NCI-H446 treated with DMSO at 0.1 percent for 48 hours (cell line): ENCODE measurements around the gene MAP3K9.
"Not testable (repeated sequence)": the region's sequence is repeated elsewhere in the genome, so short reads cannot be mapped to it uniquely, and the experiment has no call there.

Experiments used
- DNase-seq: peaks from one replicate; lab custom pipeline; 2025; lab: John Stamatoyannopoulos, UW

MAP3K9 gene

DNA sequence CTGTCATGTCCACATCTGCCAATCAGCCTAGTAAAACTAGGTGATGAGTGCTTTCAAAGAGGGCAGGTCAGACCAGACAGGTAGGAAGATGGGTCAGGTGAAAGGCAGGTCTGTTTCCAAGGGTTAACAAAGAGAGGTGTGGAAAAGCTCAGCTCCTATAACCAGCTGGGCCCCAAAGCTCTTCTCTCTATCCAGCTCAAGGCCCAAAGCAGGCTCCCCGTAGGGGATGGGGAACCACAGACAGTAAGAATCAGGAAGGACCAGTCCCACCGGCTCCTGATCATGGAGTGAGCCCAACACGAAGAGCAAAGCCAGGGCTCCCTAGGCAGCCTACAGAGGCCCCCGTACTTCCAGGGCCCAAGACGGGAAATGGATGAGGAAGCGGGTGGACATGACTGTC, 84.4 kb downstream of the MAP3K9 start:
- DNase-seq = no peak

GRCh38 chr14:70724110-70724509, 85.2 kb downstream of the MAP3K9 start:
- no peak for DNase-seq

- no peak for DNase-seq
Measured at GRCh38 chr14:70723276-70723675, 86.0 kb downstream of the MAP3K9 start.

GRCh38 chr14:70722418-70722817, 86.9 kb downstream of the MAP3K9 start:
- no peak for DNase-seq

GRCh38 chr14:70721542-70721941, 87.8 kb downstream of the MAP3K9 start:
- no peak for DNase-seq

- DNase-seq = no peak
Measured at GRCh38 chr14:70718383-70719118, 90.8 kb downstream of the MAP3K9 start.

DNA sequence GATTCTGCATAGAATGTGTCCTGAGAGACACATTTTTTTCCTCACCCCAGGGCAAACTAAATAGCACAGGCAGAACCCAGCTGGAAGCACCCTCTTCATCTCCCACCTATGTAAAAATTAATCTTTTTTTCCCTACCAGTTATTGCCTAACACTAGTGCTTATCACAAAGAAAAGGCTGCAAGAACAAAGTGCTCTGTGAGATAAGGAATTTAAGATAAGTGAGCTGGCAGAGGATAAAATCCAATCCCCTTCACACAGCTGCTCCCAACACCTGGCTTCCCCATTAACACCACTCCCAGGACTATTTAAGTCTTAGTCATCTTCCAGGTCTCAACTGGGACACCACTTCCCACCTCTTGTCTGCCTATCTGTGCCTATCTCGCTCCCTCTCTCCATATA, 92.4 kb downstream of the MAP3K9 start:
- no peak for DNase-seq

- no peak for DNase-seq
Measured at GRCh38 chr14:70716483-70716882, 92.8 kb downstream of the MAP3K9 start.

DNA sequence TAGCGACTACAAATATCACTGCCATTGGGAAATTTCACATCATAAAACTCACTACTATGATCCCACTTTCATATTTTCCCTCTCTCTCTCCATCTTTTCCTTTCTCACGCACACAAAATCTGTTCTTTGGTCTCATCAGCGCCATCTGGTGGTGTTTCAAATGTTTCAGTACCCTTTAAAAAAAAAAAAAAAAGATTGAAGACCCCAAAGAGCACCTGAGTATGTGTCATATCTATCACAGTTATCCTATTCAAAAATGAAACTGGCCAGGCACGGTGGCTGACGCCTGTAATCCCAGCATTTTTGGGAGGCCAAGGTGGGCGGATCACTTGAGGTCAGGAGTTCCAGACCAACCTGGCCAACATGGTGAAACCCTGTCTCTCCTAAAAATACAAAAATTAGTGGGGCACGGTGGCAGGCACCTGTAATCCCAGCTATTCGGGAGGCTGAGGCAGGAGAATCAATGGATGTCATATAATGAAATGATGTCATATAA, 95.2 kb downstream of the MAP3K9 start:
- DNase-seq = peak; percentile 45

DNA sequence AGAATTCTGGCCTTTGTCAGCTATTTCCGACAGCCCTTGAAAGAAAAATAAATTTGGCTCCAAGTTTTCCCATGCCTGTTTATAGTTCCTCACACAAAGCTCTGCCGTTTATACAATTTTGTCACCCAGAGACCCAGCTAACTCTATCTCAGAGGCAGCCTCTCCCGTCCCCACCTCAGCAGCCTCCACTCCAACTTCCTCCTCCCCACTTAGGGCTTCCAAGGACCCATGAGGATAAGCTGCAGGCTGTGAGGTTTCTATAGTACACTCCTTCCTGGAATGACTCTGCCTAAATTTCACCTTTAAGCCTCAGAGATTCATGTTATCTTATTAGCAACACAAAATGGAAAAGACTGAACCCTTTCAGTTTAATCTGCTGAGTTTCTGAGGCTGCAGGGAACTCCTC, 95.8 kb downstream of the MAP3K9 start:
- DNase-seq = no peak

- DNase-seq = no peak
Measured at GRCh38 chr14:70713096-70713495, 96.2 kb downstream of the MAP3K9 start.

- DNase-seq = no peak
Measured at GRCh38 chr14:70711451-70711850, 97.9 kb downstream of the MAP3K9 start.

DNA sequence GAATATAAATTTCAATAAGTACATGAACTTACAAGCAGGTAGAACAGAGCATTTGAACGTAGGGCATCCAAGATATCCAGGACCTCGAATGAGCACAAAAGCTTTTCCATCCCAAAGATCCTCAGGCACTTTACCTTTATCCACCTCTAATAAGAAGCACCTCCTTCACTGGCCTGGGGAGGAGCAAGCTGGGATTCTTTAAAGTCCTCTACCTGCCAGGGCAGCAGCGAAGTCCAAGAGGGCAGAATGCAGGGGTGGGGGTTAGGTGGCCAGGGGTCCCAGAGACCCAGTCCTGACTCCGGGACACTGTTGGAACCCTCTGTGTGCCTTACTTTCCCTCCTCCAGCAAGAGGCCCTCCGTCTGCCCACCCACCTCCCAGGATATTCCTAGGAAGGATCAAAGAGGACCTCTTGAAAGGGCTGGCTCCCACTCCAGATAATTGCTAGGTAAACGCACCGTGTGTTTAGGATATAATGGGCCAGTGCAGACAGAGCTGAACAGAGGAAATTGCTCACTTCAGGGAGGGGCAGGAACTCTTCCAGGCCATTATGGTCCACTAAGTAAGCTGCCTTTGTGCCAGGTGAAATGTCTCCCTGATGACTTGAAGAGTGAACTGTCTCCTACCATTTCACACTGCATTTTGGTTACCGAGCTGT, 99.5 kb downstream of the MAP3K9 start:
- no peak for DNase-seq

DNA sequence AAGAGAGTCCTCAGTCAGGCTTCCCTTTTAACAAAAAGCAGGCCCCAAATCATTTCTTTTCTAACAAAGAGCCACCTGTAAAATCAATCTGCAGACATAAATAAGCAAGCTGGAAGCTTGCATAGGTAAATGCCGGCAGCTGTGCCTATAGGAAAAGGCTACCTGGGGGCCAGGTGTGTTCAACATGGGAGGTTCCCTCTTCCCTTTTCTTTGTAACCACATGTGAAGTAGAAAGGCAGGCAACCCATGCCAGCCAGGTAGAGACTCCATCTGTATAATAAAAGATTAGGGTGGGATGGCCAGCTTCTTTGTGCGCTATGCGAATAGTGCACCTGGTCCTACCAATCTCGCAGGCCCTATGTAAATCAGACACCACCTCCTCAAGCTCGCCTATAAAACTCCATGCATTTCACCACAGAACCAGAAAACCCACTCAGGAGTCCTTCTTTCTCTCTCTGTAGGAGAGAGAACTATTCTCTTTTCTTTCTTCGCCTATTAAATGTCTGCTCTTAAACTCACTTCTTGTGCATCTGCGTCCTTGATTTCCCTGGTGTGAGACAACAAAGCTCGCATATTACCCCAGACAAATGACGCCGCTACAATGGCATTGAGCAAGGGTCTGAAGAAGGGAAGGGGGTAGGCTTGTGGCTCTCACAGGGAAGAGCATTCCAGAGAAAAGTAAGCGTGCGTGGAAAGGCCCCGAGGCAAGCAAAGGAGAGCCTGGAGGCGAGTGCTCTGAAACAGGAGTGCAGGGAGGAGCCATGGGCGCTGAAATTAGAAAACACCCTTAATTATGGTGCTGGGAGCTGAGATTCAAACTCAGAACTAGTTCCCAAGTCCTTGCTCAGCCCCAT, 100.4 kb downstream of the MAP3K9 start:
- no peak for DNase-seq

DNA sequence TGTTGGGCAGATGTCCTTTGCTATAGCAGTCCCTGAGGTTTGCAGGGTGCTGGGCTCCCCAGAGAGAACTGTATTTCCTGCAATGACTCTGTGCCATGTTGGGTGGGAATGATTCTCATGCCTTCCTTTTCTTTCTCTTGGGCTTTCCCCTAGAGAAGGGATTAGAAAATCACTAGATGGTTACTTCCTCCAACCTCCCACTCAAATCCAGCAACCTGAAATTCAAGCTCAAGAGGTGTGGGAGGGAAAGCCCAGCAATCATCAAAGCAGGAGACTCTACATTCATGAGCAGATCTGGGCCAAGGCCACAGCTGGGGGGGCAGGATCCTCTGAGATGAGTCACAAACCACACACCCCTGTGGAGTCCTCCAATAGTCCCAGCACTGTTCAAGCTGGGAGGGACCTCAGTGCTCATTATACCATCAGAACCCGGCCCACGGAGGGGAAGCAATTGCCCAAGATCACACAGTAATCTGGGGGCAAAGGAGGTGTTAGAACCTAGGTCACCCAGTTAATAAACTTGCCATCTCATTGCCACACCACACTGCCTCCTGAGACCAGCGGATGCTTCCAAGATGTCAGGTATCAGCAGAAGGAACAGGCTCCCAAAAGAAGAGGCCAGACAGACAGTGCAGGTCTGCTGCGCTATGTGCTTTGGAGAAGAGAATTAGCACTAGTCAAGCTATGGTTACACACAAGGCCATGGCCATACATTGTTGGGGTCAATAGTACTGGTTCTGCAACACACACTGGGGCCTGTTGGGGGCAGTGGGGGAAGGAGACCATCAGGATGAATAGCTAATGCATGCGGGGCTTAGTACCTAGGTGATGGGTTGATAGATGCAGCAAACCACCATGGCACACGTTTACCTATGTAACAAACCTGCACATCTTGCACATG, 101.9 kb downstream of the MAP3K9 start:
- no peak for DNase-seq

DNA sequence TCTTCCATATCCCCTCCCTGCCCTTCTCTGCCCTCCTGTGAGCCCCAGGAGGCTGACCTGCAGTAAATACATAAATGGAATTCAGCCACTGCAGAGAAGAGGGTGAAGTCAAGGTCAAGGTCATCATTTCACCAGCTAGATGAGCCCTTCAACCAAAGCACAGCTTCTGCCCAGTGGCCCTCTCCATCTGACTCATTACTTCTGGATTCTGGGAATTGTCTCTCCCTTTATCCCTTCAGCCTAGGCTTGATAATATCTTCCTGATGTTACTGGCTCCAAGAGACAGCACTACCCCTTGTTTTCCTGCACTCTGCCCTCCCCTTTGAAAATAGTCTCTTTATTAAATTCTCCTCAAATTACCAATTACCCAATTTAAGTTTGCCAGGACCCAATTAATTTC, 103.1 kb downstream of the MAP3K9 start:
- no peak for DNase-seq

- DNase-seq = no peak
Measured at GRCh38 chr14:70704960-70705359, 104.4 kb downstream of the MAP3K9 start.

DNA sequence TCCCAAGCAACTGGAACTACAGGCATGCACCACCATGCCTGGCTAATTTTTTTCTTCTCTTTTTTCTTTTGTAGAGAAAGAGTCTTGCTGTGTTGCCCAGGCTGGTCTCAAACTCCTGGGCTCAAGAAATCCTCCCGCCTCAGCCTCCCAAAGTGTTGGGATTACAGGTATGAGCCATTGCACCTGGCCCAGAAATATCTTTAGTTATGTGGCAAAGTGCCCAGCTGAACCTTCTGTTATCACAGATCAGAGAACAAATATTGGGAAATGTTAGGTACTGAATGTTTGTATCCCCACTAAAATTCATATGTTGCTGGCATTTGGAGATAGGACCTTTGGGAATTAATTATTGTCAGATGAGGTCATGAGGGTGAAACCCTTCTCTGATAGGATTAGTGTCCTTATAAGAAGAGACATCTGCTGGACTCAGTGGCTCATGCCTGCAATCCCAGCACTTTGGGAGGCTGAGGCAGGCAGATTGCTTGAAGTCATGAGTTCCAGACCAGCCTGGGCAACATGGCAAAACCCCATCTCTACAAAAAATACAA, 105.6 kb downstream of the MAP3K9 start:
- not testable (repeated sequence) for DNase-seq

- no peak for DNase-seq
Measured at GRCh38 chr14:70702161-70702560, 107.2 kb downstream of the MAP3K9 start.

DNA sequence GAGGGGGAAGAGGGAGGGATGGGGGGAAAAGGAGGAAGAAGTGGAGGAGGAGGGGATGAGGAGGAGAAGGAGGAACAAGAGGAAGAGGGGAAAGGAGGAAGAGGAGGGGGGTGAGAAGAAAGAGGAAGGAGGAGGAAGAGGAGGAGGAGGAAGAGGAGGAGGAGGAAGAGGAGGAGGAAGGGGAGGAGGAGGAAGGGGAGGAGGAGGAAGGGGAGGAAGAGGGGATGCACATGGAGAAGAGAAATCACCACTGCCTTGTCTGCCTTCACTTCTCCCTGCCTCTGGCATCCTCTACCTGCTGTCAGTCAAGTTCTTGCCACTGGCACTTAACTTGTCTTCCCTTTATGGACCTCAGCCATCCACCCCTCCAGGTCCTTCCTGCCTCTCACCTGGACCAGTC, 107.7 kb downstream of the MAP3K9 start:
- no peak for DNase-seq

GRCh38 chr14:70700955-70701585, 108.2 kb downstream of the MAP3K9 start:
- no peak for DNase-seq
